Measurements from ENCODE around the gene UTP4.

The UTP4 gene

DNA sequence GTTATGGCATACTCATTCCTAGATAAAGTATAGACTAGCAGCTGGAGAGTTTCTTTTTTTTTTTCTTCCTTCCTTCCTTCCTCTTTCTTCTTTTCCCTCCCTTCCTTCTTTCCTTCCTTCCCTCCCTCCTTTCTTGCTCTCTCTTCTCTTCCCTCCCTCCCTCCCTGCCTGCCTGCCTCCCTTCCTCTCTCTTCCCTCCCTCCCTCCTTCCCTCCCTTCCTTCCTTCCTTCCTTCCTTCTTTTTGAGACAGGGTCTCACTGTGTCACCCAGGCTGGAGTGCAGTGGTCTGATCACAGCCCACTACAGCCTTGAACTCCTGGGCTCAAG, 47.5 kb downstream of the UTP4 start:
- DNase-seq: no peak

DNA sequence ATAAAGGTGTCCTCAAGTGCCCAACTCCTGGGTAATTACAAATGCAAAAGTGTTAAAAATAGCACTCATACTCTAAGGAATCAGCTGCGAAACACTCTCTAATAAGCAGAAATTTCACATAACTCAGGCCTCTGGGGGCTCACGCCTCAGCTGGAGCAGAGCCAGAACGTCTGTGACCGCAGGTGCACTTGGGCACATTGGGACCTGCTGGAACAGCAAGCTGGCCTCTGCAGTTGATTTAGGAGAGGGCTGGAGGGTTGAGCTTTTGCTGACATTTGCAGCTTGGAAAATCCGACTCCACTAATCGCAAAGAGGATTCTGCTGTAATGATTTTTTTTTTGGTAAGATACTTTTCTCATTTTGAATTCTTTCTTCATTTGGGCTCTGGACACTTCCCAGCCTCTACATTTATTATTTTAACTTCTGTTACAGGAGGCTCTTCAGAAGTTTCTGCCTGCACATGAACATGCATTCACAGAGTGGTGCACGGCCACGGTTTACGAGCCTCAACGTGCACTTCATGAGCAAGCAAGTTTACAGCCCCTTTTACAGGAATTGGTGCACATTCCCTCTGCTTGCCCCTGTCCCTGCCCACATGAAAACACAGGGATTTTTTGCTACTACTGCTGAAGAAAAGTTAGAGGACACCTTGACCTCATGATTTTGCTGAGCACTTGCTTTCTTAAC, 50.4 kb downstream of the UTP4 start:
- no peak for DNase-seq

DNA sequence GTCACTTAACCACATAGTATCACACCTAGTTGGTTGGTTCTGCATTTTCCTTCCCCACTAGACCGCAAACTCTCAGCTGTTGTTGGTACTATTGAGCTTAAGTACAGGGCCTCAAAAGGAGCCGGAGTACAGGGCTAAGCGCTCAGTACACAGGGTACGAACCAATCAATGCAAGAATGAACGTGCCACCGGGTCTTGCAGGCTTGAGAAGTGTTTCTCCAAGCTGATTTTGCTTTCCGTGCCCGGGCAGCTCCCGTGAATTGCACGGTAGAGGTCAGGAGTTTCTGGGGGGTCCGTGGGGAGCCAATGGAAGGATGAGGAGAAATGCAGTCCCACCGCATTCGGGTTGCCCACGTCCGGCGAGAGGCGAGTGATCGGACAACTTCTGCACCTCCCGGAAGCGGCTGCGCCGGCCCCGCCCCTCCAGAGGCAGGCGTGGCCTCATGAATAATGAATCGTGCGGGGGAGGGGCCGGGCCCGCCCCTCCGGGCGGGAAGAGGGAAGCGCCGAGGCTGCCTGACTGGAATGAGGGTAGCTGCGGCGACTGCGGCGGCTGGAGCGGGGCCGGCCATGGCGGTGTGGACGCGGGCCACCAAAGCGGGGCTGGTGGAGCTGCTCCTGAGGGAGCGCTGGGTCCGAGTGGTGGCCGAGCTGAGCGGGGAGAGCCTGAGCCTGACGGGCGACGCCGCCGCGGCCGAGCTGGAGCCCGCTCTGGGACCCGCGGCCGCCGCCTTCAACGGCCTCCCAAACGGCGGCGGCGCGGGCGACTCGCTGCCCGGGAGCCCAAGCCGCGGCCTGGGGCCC, 54.4 kb downstream of the UTP4 start, which contains the start of gene SNTB2:
Gene SNTB2 (plus strand): TSS at position 523 of the 804 bp plus-strand sequence. CDS start 3 bp downstream, at position 526.
- peak; percentile 93 for DNase-seq

DNA sequence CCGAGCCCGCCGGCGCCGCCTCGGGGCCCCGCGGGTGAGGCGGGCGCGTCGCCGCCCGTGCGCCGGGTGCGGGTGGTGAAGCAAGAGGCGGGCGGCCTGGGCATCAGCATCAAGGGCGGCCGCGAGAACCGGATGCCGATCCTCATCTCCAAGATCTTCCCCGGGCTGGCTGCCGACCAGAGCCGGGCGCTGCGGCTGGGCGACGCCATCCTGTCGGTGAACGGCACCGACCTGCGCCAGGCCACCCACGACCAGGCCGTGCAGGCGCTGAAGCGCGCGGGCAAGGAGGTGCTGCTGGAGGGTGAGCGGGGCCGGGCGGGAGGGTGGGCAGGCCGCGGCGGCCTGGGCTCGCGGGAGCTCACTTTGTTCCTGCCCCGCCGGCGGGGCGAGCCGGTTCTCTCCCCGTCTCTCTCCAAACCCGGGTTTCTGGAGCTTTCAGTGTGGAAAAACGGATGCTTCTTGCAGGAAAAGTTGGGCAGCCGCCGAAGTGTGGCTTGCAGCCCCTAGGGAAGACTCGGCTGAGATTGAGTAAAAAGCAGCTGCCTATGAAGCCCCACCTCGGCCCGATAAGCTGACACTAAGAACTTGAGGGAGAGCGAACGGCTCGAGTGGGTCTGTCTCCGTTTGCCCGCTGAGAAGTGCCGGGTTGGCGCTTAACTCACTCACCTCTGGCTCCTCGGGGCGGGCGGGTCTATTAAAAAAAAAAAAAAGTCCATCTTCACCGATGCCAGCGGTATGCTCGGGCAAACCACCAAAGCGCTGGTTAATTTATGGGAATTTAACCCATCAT, 55.2 kb downstream of the UTP4 start:
- peak; percentile 49 for DNase-seq

DNA sequence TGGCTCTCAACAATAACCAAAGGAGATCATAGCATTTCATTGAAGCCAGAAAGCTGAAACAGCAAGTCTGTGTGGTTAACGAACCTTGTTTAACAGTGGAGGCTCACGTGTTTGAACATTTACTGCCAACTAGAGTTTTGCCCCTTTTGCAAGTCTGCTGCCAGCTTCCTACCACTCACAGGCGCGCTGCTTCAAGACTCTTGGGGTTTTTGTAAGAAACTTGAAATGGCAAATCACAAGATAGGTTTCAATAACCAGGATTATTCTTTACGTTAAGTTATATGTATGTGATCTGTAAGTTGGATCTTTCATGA, 55.7 kb downstream of the UTP4 start:
- DNase-seq: peak; percentile 47

DNA sequence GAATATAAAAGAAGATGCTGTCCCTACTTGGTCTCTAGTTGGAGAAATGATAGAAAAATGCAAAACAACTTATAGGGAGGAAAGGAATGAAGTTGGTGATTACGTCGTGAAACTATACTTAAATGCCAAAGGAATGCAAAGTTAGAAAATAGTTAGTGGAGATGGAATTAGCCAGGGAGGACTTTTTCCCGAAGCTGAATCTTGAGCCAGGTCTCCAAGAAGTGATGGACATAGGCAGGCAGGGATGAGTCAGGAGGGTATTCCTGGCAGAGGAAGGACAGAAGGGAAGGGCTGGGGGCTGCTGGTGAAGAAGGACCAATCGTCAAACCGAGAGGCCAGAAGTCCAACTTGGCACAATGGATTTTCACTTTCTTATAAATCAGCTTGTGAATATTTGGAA, 56.3 kb downstream of the UTP4 start:
- peak; percentile 56 for DNase-seq

DNA sequence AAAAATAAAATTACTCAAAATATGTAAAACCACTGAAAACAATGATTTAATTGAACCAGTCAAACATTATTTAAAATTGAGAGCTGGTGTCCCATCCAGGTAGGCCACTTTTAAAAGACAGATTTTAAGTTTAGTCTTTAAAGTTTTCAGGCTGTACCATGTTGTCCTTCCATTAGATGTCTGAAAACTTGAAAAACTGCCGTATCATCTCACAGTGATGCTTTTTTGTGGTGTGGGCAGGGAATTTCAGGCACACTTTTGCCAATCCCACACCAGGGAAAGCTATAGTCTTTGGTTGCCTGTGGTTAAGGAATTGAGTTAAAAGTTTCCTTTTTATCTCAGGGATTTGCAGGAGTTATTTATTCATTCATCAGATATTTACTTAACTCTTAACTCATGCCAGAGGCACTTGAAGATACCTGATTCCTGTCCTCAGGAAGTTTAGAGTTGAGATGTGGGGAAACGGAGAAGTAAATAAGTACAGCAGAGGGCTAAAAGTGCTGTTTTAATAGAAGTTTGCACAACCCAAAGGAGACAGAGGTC, 57.7 kb downstream of the UTP4 start:
- DNase-seq: no peak

DNA sequence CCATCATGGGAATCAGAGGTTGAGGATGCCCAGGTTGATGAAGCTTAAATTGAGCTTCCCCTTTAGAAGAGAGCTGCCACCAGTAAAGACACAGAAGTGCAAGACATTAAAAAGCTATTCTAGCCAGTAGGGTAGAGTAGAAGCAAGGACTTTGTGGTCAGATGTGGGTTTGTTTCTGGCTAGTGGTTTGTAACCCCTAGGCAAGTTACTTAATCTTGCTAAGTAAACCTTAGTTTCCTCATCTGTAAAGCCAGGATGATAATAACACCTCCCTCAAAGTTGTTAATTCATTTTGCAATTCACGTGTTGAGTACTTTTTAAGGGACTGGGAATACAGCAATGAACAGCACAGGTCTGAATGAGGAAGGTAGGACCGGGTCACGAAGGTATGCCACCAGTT, 58.1 kb downstream of the UTP4 start:
- DNase-seq: no peak

DNA sequence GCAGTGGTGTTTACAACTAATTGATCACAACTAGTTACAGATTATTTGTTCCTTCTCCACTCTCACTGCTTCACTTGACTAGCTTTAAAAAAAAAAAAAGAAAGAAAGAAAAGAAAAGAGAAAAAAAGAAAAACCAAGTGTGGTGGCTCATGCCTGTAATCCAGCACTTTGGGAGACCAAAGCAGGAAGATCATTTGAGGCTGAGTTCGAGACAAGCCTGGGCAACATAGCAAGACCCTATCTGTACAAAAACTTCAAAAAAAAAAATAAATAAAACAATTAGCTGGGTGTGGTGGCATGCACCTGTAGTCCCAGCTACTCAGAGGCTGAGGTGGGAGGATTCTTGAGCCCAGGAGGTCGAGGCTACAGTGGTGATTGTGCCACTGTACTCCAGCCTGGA, 58.7 kb downstream of the UTP4 start:
- DNase-seq: no peak

DNA sequence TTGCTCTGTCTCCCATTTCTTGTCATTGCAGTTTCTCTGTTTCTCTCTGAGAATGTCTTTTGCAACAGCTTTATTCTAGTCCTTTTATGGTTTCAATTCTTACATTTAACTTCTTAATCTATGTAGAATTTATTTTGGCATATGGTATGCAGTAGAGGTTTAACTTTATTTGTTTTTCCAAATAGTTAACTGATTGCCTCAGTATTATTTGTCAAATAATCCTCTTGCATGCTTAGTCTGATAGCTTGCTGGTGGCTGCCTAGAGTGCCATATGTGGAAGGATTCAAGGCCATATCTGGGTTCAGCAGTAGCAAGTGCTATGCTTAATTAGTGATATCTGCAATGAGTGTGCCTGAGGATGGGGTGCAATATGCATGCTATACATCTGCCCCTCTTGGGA, 61.4 kb downstream of the UTP4 start:
- DNase-seq: peak; percentile 44

DNA sequence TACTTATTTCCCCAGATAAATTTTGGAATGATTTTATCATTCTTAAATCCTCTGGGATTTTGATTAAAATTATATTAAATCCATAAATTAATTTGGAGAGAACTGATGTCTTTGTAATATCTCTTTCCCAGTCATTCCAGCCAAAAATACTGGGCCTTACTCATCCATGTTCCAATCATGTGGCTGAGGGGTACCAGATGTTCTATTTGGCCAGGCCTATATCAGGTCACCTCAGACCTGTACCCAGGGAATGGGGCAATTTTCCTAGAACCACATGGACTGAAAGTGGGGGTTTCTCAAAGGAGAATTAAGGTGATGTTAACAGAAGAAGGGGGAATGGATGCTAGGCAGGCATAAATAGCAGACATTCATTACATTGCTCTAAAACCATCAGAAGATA, 62.0 kb downstream of the UTP4 start:
- no peak for DNase-seq

DNA sequence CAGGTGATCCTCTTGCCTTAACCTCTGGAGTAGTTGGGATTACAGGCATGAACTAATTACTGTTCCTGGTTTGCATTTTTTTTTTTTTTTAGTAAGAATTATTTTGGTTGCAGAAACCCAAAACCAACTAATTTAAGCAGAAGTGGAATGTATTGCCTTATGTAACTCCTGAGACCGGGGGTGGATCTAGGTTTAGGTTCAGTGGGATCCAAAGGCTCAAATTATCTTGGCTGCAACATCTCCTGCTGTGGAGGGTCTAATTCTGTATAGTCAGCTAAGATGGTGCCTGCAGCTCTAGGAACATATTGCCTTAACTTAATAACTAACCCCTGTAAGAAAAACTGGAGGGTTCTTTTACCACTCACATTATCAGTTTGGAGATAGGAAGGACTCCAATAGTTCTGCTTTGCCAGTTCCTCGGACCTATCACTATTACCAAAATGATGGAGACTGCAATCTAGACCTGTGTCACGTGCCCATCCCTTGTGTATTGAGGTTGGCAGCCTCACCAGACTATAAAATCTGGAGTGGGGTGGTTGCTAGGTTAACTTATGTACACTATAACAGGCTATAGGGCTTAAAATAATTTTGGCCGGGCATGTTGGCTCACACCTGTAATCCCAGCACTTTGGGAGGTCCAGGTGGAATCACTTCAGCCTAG, 63.0 kb downstream of the UTP4 start:
- DNase-seq: no peak

DNA sequence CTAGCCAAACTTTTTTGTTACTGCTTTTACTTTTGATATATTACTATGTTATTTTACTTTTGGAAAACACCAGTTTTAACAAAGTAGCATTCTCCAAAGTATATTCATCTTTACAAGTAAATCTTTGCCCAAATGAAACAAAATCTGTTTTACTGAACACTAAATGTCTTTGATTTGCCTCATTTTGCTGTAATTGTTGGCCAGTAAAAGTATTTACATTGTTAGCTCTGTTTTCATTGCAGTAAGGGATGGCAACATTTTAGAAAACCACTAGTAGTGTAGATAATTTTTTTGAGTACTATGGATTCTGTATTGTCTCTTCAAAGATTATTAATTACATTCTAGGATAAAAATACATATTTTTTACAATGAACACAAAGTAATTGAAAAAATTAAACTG, 65.1 kb downstream of the UTP4 start:
- DNase-seq: no peak

DNA sequence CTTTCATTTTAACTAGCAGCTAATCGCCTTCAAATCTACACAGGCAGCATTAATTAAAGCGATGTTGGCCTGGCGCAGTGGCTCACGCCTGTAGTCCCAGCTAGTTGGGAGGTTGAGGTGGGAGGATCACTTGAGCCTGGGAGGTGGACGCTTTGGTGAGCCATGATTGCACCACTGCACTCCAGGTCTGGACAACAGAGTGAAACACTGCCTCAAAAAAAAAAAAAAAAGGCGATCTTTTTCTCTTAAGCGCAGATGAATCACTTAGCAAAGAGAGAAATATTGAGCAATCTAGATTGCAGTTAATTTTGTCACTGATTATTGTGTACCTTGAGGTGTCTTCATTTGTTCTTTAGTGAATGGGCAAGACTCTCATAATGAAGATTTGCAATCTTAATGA, 66.9 kb downstream of the UTP4 start:
- peak; percentile 44 for DNase-seq

DNA sequence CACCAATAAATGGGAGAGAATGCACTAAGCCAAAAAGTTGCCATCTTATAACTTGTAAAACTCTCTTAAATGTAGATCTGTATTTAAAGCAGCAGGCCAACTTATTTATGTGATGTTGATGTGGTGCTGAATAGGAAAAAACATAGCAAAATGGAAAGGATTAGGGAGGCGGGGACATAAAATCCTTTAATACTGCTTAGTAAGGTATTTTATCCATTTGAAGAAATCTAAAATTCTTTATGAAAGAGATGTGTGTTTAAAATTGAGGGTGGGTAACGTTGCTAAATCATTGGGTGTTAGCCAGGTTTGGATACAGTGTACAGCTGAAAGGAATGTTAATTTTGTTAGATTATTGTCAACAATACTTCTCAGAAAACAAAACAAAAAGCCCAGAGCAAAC, 68.8 kb downstream of the UTP4 start:
- no peak for DNase-seq

DNA sequence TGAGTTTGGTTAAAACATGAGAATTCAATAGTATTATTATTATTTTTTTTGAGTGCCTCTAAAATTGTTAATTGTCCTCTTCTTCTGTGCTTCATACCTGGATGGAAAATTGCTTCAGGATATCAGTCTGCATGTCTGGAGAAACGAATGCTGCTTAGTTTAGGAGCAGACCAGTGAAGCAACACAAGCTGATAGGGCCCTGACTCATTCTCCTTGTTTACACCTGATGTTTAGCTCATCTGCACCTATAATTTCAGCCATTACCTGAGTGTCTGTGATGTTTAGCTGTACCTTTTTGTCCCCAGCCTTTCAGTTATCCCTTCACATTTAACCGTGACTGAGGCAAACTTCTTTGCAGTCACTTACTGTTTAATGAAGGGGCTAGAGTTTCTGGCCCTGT, 69.3 kb downstream of the UTP4 start:
- DNase-seq: no peak

DNA sequence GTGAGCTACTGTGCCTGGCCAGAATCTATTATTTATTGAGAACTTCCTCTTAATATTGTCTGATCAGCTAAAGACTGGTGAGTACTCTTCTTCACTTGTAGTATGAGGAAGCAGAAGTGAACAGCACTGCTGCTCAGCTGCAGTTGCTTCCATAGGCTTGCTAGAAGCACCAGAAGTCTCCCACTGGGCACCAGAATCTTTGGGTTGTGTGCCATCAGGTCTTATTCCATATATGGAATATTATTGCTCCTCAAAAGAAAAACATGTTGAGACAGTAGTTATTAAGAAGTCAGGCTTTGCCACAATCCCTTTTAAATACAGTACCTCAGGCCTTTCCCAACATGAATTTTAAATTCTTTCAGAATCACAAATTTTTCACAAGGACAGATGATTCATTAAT, 71.7 kb downstream of the UTP4 start:
- no peak for DNase-seq

DNA sequence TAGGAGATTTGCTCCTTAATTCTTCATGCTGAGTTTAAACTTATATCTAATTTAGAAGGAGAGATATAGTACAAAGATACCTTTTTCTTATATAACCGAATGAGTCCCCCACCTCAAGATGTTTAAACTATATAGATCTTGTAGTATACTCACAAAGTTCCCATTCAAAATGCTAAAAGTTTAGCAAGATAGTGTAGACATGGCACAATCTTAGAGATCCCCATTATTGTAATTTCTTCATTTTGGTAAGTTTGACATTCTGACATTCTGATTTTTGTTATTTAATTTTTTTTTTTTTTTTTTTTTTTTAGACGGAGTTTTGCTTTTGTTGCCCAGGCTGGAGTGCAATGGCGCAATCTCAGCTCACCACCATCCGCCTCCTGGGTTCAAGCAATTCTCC, 77.3 kb downstream of the UTP4 start:
- DNase-seq: no peak

DNA sequence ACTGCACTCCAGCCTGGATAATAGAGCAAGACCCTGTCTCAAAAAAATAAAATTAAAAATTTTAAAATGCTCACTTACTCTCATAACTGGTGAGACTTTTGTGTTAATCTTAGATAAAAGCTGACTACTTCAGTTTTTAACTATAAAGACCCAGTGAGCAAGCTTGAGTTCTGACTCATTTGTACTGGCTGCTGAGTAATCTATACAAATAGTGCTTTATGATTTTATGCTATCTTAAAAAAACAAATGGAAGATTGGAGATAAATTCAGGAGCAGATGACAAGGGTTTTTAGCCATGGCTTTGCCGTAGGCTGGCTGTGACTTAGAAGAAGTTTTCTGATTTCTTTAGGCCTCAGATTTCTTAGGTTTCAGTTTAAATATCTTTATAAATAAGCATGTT, 85.0 kb downstream of the UTP4 start:
- DNase-seq: peak; percentile 71

Measured in EL (cell line).